Esophagus muscularis mucosa (tissue), 4 donors: ENCODE results near the gene BCL2L11. TPM values are rescaled to one million over a fixed set of nuclear protein-coding genes. Genes with fewer than 3 reads are reported as not detected.

Experiments used
- DNase-seq: peaks from one replicate; pipeline ENCODE4 v3.0.0-alpha.2; 2017; ENCODE audit errors: extremely low spot score
- H3K27ac ChIP-seq, 4 donors: fragments of 200-600 bp; sonication (generic); replicated peaks in 1 of 4; 1 replicate in 3 of 4; 2 replicates in 1 of 4; pipeline ENCODE4 v1.5.1; 2016 to 2019; ENCODE audit warnings: mild to moderate bottlenecking in 1 of 4
- H3K27me3 ChIP-seq, 4 donors: fragments of 200-600 bp; sonication (generic); one replicate each; pipeline versions ENCODE4 v1.5.1 to v1.6.0; 2016 to 2019
- H3K36me3 ChIP-seq, 4 donors: fragments of 200-600 bp; sonication (generic); one replicate each; pipeline ENCODE4 v1.5.1; 2016 to 2019
- H3K4me1 ChIP-seq, 4 donors: fragments of 200-600 bp; sonication (generic); one replicate each; pipeline ENCODE4 v1.5.1; 2016 to 2019
- H3K4me3 ChIP-seq, 4 donors: fragments of 200-600 bp; sonication (generic); 1 replicate in 2 of 4; 2 replicates in 2 of 4; pipeline ENCODE4 v1.5.1; 2016 to 2019; ENCODE audit warnings: mild to moderate bottlenecking in 4 of 4, moderate library complexity in 1 of 4
- H3K9me3 ChIP-seq, 4 donors: fragments of 200-600 bp; sonication (generic); 1 replicate in 3 of 4; 2 replicates in 1 of 4; pipeline ENCODE4 v1.5.1; 2016 to 2019
- EP300 ChIP-seq: sonication (generic); formaldehyde crosslinking; IDR thresholded peaks from one replicate; pipeline ENCODE4 v1.6.1; 2017; ENCODE audit warnings: antibody characterized with exemption
- POLR2A ChIP-seq: fragments of 450-650 bp; IDR thresholded peaks from one replicate; pipeline ENCODE4 v1.6.1; 2017; ENCODE audit warnings: antibody characterized with exemption, moderate library complexity, mild to moderate bottlenecking, low read depth
- POLR2AphosphoS5 ChIP-seq, 2 donors: sonication (generic); formaldehyde crosslinking; IDR thresholded peaks; one replicate each; pipeline ENCODE4 v1.6.1; 2017; ENCODE audit warnings: antibody characterized with exemption in 2 of 2
- whole genome bisulfite sequencing: methylation state at CpG from one replicate; pipeline ENCODE4 v1.1.5; 2018; 5-methylcytosine and 5-hydroxymethylcytosine counted together
- intact Hi-C: fragments of 100-400 bp; cut with DNase I; formaldehyde crosslinking; loops from one replicate; pipeline ENCODE4 v1.15.1; 2023
- total RNA-seq, 4 donors: library from RNA; depleted of rRNA; stranded (reverse); fragments of >200 nt; gene quantifications; one replicate each; pipeline versions ENCODE4 v1.1.0 to v1.2.1, GENCODE V29; 2016
- TF ChIP-seq, protein P1 (sequence below), 3 experiments: fragments of 200-600 bp in 2 of 3; fragments of 450-650 bp in 1 of 3; sonication (generic) in 2 of 3; IDR thresholded peaks; one replicate each; pipeline ENCODE4 v1.5.1; 2017 to 2019; ENCODE audit warnings: antibody characterized with exemption in 3 of 3, mild to moderate bottlenecking in 2 of 3, moderate library complexity in 1 of 3

The BCL2L11 gene
- total RNA-seq, 4 donors from 2014 or later, result 8.9 to 16.6 (median 13.0) TPM

- Histone ChIP-seq H3K4me3 (no peak overlapping the region), H3K27me3 (peaks cover 0 to 49% (median 3%) of the 10 kb centered on the region in 4 donors), H3K36me3 (no peaks in the 10 kb centered on the region), H3K27ac (no peak overlapping the region), H3K9me3 (no peaks in the 10 kb centered on the region), H3K4me1 (no peaks in the 10 kb centered on the region)
- 91% methylated on average over 4 of the region's 4 CpGs for WGBS
- no peak for DNase-seq
- TF ChIP-seq POLR2AphosphoS5 (IDR thresholded peaks at IDR 0.05) (no peak), POLR2A (no peak), EP300 (no peak)
- TF ChIP-seq, protein P1, sequence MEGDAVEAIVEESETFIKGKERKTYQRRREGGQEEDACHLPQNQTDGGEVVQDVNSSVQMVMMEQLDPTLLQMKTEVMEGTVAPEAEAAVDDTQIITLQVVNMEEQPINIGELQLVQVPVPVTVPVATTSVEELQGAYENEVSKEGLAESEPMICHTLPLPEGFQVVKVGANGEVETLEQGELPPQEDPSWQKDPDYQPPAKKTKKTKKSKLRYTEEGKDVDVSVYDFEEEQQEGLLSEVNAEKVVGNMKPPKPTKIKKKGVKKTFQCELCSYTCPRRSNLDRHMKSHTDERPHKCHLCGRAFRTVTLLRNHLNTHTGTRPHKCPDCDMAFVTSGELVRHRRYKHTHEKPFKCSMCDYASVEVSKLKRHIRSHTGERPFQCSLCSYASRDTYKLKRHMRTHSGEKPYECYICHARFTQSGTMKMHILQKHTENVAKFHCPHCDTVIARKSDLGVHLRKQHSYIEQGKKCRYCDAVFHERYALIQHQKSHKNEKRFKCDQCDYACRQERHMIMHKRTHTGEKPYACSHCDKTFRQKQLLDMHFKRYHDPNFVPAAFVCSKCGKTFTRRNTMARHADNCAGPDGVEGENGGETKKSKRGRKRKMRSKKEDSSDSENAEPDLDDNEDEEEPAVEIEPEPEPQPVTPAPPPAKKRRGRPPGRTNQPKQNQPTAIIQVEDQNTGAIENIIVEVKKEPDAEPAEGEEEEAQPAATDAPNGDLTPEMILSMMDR (IDR thresholded peaks at IDR 0.05), result no peak
- intact Hi-C loops, result loop anchor here (10.0 kb wide), 1 partner anchor 594 kb away; no protein-coding TSS in a partner anchor
Measured at GRCh38 chr2:111111101-111111755, 9.5 kb upstream of the BCL2L11 start.

- 82% methylated on average over 1 of the region's 1 CpG for WGBS
- intact Hi-C loops, result loop anchor here (10.0 kb wide), 1 partner anchor 591 kb away; no protein-coding TSS in a partner anchor
- H3K36me3 ChIP-seq, result no peaks in the 10 kb centered on the region
- no peak for TF ChIP-seq POLR2AphosphoS5 (IDR thresholded peaks at IDR 0.05)
- TF ChIP-seq POLR2A, result no peak
- TF ChIP-seq, protein P1 (IDR thresholded peaks at IDR 0.05), result no peak
- TF ChIP-seq EP300, result no peak
- no peaks in the 10 kb centered on the region for H3K9me3 ChIP-seq
- no peak for DNase-seq
- peaks cover 0 to 74% (median 7%) of the 10 kb centered on the region in 4 donors for H3K27me3 ChIP-seq
- peaks cover 22 to 23% (median 23%) of the 10 kb centered on the region in 4 donors for H3K4me1 ChIP-seq
- H3K27ac ChIP-seq, result no peak overlapping the region
- no peak overlapping the region for H3K4me3 ChIP-seq
Measured at GRCh38 chr2:111113838-111114237, 6.9 kb upstream of the BCL2L11 start.

- Histone ChIP-seq H3K4me3 (no peak overlapping the region), H3K27ac (no peak overlapping the region), H3K4me1 (peaks cover 38 to 42% (median 40%) of the 10 kb centered on the region in 4 donors), H3K36me3 (no peaks in the 10 kb centered on the region), H3K27me3 (peaks cover 3 to 89% (median 7%) of the 10 kb centered on the region in 4 donors), H3K9me3 (no peaks in the 10 kb centered on the region)
- intact Hi-C loops, result loop anchor here (10.0 kb wide), 1 partner anchor 589 kb away; no protein-coding TSS in a partner anchor
- TF ChIP-seq POLR2AphosphoS5 (IDR thresholded peaks at IDR 0.05) (no peak), POLR2A (no peak), EP300 (no peak)
- TF ChIP-seq, protein P1 (IDR thresholded peaks at IDR 0.05), result no peak
- no peak for DNase-seq
- 55% methylated on average over 7 of the region's 7 CpGs for WGBS
Measured at GRCh38 chr2:111116011-111116746, 4.5 kb upstream of the BCL2L11 start.

- peak in 1 of 2 donors; percentile 43 for TF ChIP-seq POLR2AphosphoS5 (IDR thresholded peaks at IDR 0.05)
- no peak for TF ChIP-seq EP300
- TF ChIP-seq, protein P1 (IDR thresholded peaks at IDR 0.05), result peak; percentile 85 to 92 (median 85)
- H3K4me3 ChIP-seq, result peak overlapping the region; percentile 82 to 92 (median 84)
- intact Hi-C loops, result loop anchor here (10.0 kb wide), 1 partner anchor 588 kb away; no protein-coding TSS in a partner anchor
- peaks cover 44 to 51% (median 48%) of the 10 kb centered on the region in 4 donors for H3K4me1 ChIP-seq
- peak; percentile 91 for DNase-seq
- no peak overlapping the region for H3K27ac ChIP-seq
- no peaks in the 10 kb centered on the region for H3K9me3 ChIP-seq
- H3K36me3 ChIP-seq, result no peaks in the 10 kb centered on the region
- WGBS, result 8% methylated on average over 27 of the region's 30 CpGs
- H3K27me3 ChIP-seq, result peaks cover 3 to 85% (median 7%) of the 10 kb centered on the region in 4 donors
Measured at GRCh38 chr2:111116843-111117597, 3.7 kb upstream of the BCL2L11 start.
